Keratinocyte (primary cell): ENCODE results near the gene FASTKD2. TPM values are rescaled to one million over a fixed set of nuclear protein-coding genes. Genes with fewer than 3 reads are reported as not detected.

ENCODE experiments used
- DNase-seq: peaks from one replicate; pipeline ENCODE4 v3.0.0-alpha.2; 2011; ENCODE audit warnings: low read depth, missing footprints, low spot score
- FAIRE-seq: peaks from 2 replicates; lab custom pipeline; 2011; peaks lifted over from hg19 to GRCh38; lab: Jason Lieb, UNC
- H2AFZ ChIP-seq: 2 replicates; pipeline ENCODE4 v1.6.0; 2012; ENCODE audit warnings: low read length, control low read depth, inconsistent platforms; ENCODE audit not compliant: control insufficient read depth
- H3K27ac ChIP-seq: 2 replicates; pipeline ENCODE4 v1.5.1; 2011; ENCODE audit warnings: low read length; ENCODE audit not compliant: control insufficient read depth, insufficient read depth
- H3K27me3 ChIP-seq: 3 replicates; pipeline ENCODE4 v1.6.0; 2011; ENCODE audit warnings: low read length; ENCODE audit not compliant: control insufficient read depth, insufficient read depth; ENCODE audit errors: extremely low read depth
- H3K36me3 ChIP-seq, 2 experiments: 2 replicates in 1 of 2; 3 replicates in 1 of 2; pipeline ENCODE4 v1.5.1; 2011; ENCODE audit warnings: low read length in 2 of 2, mild to moderate bottlenecking in 1 of 2; ENCODE audit not compliant: control insufficient read depth in 2 of 2, insufficient read depth in 2 of 2; ENCODE audit errors: extremely low read depth in 1 of 2
- H3K4me1 ChIP-seq: 3 replicates; pipeline ENCODE4 v1.5.1; 2011; ENCODE audit warnings: low read length; ENCODE audit not compliant: control insufficient read depth, insufficient read depth; ENCODE audit errors: extremely low read depth
- H3K4me2 ChIP-seq: 3 replicates; pipeline ENCODE4 v1.6.0; 2011; ENCODE audit warnings: low read depth, low read length; ENCODE audit not compliant: control insufficient read depth, insufficient read depth; ENCODE audit errors: extremely low read depth
- H3K4me3 ChIP-seq, 3 experiments: fragments of 200-600 bp in 1 of 3; sonication (generic) in 1 of 3; 2 replicates in 2 of 3; 3 replicates in 1 of 3; pipeline ENCODE4 v1.5.1; 2011 to 2016; ENCODE audit warnings: low read length in 3 of 3, mild to moderate bottlenecking in 3 of 3, control low read depth in 2 of 3, inconsistent platforms in 1 of 3, low read depth in 1 of 3, mixed read lengths in 1 of 3, mixed run types in 1 of 3, moderate library complexity in 1 of 3; ENCODE audit not compliant: control insufficient read depth in 2 of 3, insufficient read depth in 2 of 3; ENCODE audit errors: extremely low read depth in 1 of 3
- H3K79me2 ChIP-seq: 2 replicates; pipeline ENCODE4 v1.6.0; 2012; ENCODE audit warnings: low read length; ENCODE audit not compliant: control insufficient read depth, insufficient read depth
- H3K9ac ChIP-seq: 3 replicates; pipeline ENCODE4 v1.6.0; 2011; ENCODE audit warnings: low read length; ENCODE audit not compliant: control insufficient read depth, insufficient read depth; ENCODE audit errors: extremely low read depth
- H3K9me1 ChIP-seq: 3 replicates; pipeline ENCODE4 v1.6.0; 2011; ENCODE audit warnings: low read length; ENCODE audit not compliant: control insufficient read depth, insufficient read depth; ENCODE audit errors: extremely low read depth
- H3K9me3 ChIP-seq: 2 replicates; pipeline ENCODE4 v1.5.1; 2012; ENCODE audit warnings: low read depth, low read length; ENCODE audit not compliant: control insufficient read depth
- H4K20me1 ChIP-seq: 3 replicates; pipeline ENCODE4 v1.6.0; 2011; ENCODE audit warnings: low read length; ENCODE audit not compliant: control insufficient read depth, insufficient read depth; ENCODE audit errors: extremely low read depth
- CTCF ChIP-seq, 3 experiments: IDR thresholded peaks in 1 of 3; conservative IDR thresholded peaks in 1 of 3; optimal IDR thresholded peaks in 1 of 3; 2 replicates in 2 of 3; 3 replicates in 1 of 3; pipeline versions ENCODE3 to v1.5.1; 2011; ENCODE audit warnings: low read length in 3 of 3, mild to moderate bottlenecking in 3 of 3, moderate library complexity in 2 of 3, control low read depth in 1 of 3, inconsistent platforms in 1 of 3; ENCODE audit not compliant: insufficient read depth in 2 of 3; ENCODE audit errors: extremely low read depth in 1 of 3
- EZH2 ChIP-seq: IDR thresholded peaks from one replicate; pipeline ENCODE4 v1.6.1; 2012; ENCODE audit warnings: inconsistent platforms, mild to moderate bottlenecking, low read length, moderate library complexity
- dilution Hi-C: fragments of 300-500 bp; cut with MboI; formaldehyde crosslinking; loops from one replicate; pipeline ENCODE4 v1.7.0; 2020; ENCODE audit warnings: low sequenced_read_pairs; ENCODE audit not compliant: extremely low pct_ligation_motif_present
- polyA plus RNA-seq, 5 experiments: library from polyadenylated mRNA; depleted of rRNA in 3 of 5; stranded (reverse) in 3 of 5; stranded (forward) in 1 of 5; unstranded in 1 of 5; fragments of >200 nt; gene quantifications; 1 replicate in 1 of 5; 2 replicates in 3 of 5; 3 replicates in 1 of 5; pipeline versions ENCODE4 v1.2.1 to v1.2.3, GENCODE V29; 2011 to 2012; ENCODE audit warnings: missing spikeins in 2 of 5, low read depth in 1 of 5, low replicate concordance in 1 of 5

Gene FASTKD2
- polyA plus RNA-seq, 1 donor (not counting 4 experiments of a cell fraction or from before 2014, with no cell fraction given), result 51.1 TPM

GRCh38 chr2:206814498-206814897, 49.1 kb downstream of the FASTKD2 start:
- dilution Hi-C loops, result no loop called here
- Histone ChIP-seq H4K20me1 (no peaks in the 10 kb centered on the region), H3K27me3 (no peaks in the 10 kb centered on the region), H3K27ac (no peak overlapping the region), H3K9ac (no peak overlapping the region), H3K4me2 (no peak overlapping the region), H3K9me1 (no peaks in the 10 kb centered on the region), H3K4me1 (no peaks in the 10 kb centered on the region), H3K36me3 (no peaks in the 10 kb centered on the region), H2AFZ (no peak overlapping the region), H3K79me2 (no peaks in the 10 kb centered on the region), H3K4me3 (no peak overlapping the region), H3K9me3 (no peaks in the 10 kb centered on the region)
- FAIRE-seq, result no peak
- DNase-seq, result no peak
- no peak for TF ChIP-seq CTCF (optimal IDR thresholded peaks at IDR 0.05 in 1 of 3, IDR thresholded peaks at IDR 0.05 in 1 of 3, conservative IDR thresholded peaks at IDR 0.05 in 1 of 3; ENCODE audit: extremely low read depth in 1 of 3, insufficient read depth in 2 of 3, low read length in 3 of 3)
- no peak for TF ChIP-seq EZH2

GRCh38 chr2:206820807-206821206, 55.4 kb downstream of the FASTKD2 start:
- H3K79me2 ChIP-seq, result no peaks in the 10 kb centered on the region
- H4K20me1 ChIP-seq, result no peaks in the 10 kb centered on the region
- TF ChIP-seq CTCF (optimal IDR thresholded peaks at IDR 0.05 in 1 of 3, IDR thresholded peaks at IDR 0.05 in 1 of 3, conservative IDR thresholded peaks at IDR 0.05 in 1 of 3; ENCODE audit: extremely low read depth in 1 of 3, insufficient read depth in 2 of 3, low read length in 3 of 3) (no peak), EZH2 (no peak)
- H3K36me3 ChIP-seq, result no peaks in the 10 kb centered on the region
- no peaks in the 10 kb centered on the region for H3K4me1 ChIP-seq
- H3K4me2 ChIP-seq, result no peak overlapping the region
- H3K27me3 ChIP-seq, result no peaks in the 10 kb centered on the region
- DNase-seq, result no peak
- H3K9me3 ChIP-seq, result no peaks in the 10 kb centered on the region
- H2AFZ ChIP-seq, result no peak overlapping the region
- no peaks in the 10 kb centered on the region for H3K9me1 ChIP-seq
- dilution Hi-C loops, result no loop called here
- FAIRE-seq, result no peak
- H3K4me3 ChIP-seq, result no peak overlapping the region
- no peak overlapping the region for H3K27ac ChIP-seq
- no peak overlapping the region for H3K9ac ChIP-seq
